A673 (cell line): Measurements from ENCODE around the gene DNMT3A.

Experiments used
- EZH2 ChIP-seq: fragments of 200-600 bp; sonication (generic); IDR thresholded peaks from 2 replicates; pipeline ENCODE4 v1.6.1; 2017; ENCODE audit warnings: borderline replicate concordance, low read depth, mild to moderate bottlenecking, mixed read lengths, antibody characterized with exemption, low read length; ENCODE audit not compliant: poor library complexity, severe bottlenecking
- TF ChIP-seq, protein P1 (sequence below): fragments of 300-800, 200-600 bp; sonication (generic); conservative IDR thresholded peaks from 2 replicates; pipeline ENCODE4 v1.5.1; 2017; ENCODE audit warnings: low read depth, mild to moderate bottlenecking, antibody characterized with exemption, low read length, moderate library complexity, mixed read lengths

DNA sequence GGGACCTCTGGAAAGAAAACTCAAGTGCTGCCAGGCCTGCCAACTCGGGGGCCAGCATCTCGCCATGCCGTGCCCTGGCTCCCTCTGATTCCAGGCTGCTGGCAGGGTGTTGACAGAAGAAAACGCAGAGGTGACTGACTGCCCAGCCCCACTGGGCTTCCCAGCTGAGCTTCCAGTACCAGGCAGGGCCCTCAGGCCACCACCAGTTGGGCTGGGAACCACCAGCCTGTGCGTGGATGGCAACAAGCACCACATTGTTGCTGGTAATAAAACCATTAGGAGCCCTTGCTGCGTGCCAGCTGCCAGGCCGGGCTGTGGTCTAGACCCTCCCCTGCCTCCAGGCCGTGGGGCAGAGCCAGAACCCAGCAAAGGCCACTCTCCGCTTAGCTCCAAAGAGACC, 9.2 kb downstream of the DNMT3A start:
- TF ChIP-seq, protein P1, sequence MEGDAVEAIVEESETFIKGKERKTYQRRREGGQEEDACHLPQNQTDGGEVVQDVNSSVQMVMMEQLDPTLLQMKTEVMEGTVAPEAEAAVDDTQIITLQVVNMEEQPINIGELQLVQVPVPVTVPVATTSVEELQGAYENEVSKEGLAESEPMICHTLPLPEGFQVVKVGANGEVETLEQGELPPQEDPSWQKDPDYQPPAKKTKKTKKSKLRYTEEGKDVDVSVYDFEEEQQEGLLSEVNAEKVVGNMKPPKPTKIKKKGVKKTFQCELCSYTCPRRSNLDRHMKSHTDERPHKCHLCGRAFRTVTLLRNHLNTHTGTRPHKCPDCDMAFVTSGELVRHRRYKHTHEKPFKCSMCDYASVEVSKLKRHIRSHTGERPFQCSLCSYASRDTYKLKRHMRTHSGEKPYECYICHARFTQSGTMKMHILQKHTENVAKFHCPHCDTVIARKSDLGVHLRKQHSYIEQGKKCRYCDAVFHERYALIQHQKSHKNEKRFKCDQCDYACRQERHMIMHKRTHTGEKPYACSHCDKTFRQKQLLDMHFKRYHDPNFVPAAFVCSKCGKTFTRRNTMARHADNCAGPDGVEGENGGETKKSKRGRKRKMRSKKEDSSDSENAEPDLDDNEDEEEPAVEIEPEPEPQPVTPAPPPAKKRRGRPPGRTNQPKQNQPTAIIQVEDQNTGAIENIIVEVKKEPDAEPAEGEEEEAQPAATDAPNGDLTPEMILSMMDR: no peak
- TF ChIP-seq EZH2: no peak
